HepG2 (cell line): Measurements from ENCODE around the gene SBNO2. TPM values are rescaled to one million over a fixed set of nuclear protein-coding genes. Genes with fewer than 3 reads are reported as not detected.

Source experiments
- ATAC-seq: fragments of 200-7000 bp; cut with Tn5 transposase; 3 replicates; pipeline ENCODE4 v1.9.1; 2020; ENCODE audit warnings: mild to moderate bottlenecking, moderate library complexity
- BruUV-seq: library from RNA; stranded (reverse); fragments of 400-500 nt; replicated peaks from 2 replicates; lab custom pipeline; 2021; lab: Mats Ljungman, UMichigan
- CTCF ChIA-PET: fragments of 300-600 bp; formaldehyde crosslinking; extraction: SDS; loops from one replicate; lab custom pipeline; 2021; ENCODE audit warnings: low total read pairs, inconsistent platforms, low intra/inter-chr PET ratio; lab: Yijun Ruan, JAX
- POLR2A ChIA-PET: fragments of 350-600 bp; sonication (Branson Sonifier 250); formaldehyde crosslinking; loops from one replicate; lab custom pipeline; 2020; ENCODE audit warnings: antibody characterized with exemption, inconsistent platforms; lab: Yijun Ruan, JAX
- DNase-seq: peaks from one replicate; pipeline ENCODE4 v3.0.0-alpha.2; 2015; ENCODE audit warnings: low spot score
- FAIRE-seq: peaks from 3 replicates; lab custom pipeline; 2011; peaks lifted over from hg19 to GRCh38; lab: Jason Lieb, UNC
- H2AFZ ChIP-seq: one replicate; pipeline ENCODE4 v1.6.1; 2011; ENCODE audit warnings: low read length, inconsistent platforms
- H3K27ac ChIP-seq: fragments of 300-600 bp; 3 replicates; pipeline ENCODE4 v1.8.0; 2011; ENCODE audit warnings: mixed run types, mild to moderate bottlenecking, mixed read lengths, low read length, inconsistent platforms; ENCODE audit not compliant: insufficient read depth; ENCODE audit errors: extremely low read length
- H3K27me3 ChIP-seq, 2 experiments: fragments of 200-600 bp in 1 of 2; 2 replicates in 1 of 2; 3 replicates in 1 of 2; pipeline versions ENCODE4 v1.6.0 to v1.8.0; 2011; ENCODE audit warnings: low read length in 2 of 2, mild to moderate bottlenecking in 2 of 2, moderate library complexity in 2 of 2, inconsistent platforms in 1 of 2; ENCODE audit not compliant: insufficient read depth in 2 of 2, control insufficient read depth in 1 of 2
- H3K36me3 ChIP-seq, 2 experiments: fragments of 200-600 bp in 1 of 2; replicated peaks in 1 of 2; 2 replicates in 1 of 2; 3 replicates in 1 of 2; pipeline versions ENCODE4 v1.5.1 to v1.8.0; 2011; ENCODE audit warnings: low read length in 2 of 2, inconsistent platforms in 1 of 2; ENCODE audit not compliant: insufficient read depth in 2 of 2, control insufficient read depth in 1 of 2
- H3K4me1 ChIP-seq: 2 replicates; pipeline ENCODE4 v1.5.1; 2012; ENCODE audit warnings: low read length, inconsistent platforms; ENCODE audit not compliant: insufficient read depth
- H3K4me2 ChIP-seq: 2 replicates; pipeline ENCODE4 v1.6.0; 2011; ENCODE audit warnings: low read depth, low read length, inconsistent platforms
- H3K4me3 ChIP-seq, 3 experiments: fragments of 200-600 bp in 1 of 3; sonication (generic), shearing (Covaris generic) in 1 of 3; replicated peaks in 1 of 3; 2 replicates each; pipeline ENCODE4 v1.5.1; 2011 to 2016; ENCODE audit warnings: low read length in 3 of 3, inconsistent platforms in 2 of 3, low read depth in 2 of 3, mild to moderate bottlenecking in 2 of 3, control low read depth in 1 of 3, mixed read lengths in 1 of 3; ENCODE audit not compliant: insufficient read depth in 1 of 3
- H3K79me2 ChIP-seq: one replicate; pipeline ENCODE4 v1.6.1; 2011; ENCODE audit warnings: low read length, inconsistent platforms; ENCODE audit not compliant: insufficient read depth
- H3K9ac ChIP-seq: 2 replicates; pipeline ENCODE4 v1.6.0; 2011; ENCODE audit warnings: mild to moderate bottlenecking, low read depth, low read length, inconsistent platforms; ENCODE audit not compliant: insufficient read depth
- H3K9me3 ChIP-seq: 2 replicates; pipeline ENCODE4 v1.5.1; 2012; ENCODE audit warnings: mild to moderate bottlenecking, low read length
- H4K20me1 ChIP-seq: 2 replicates; pipeline ENCODE4 v1.6.0; 2011; ENCODE audit warnings: inconsistent platforms, mild to moderate bottlenecking, low read length, moderate library complexity; ENCODE audit not compliant: insufficient read depth
- AGO2 ChIP-seq: fragments of 200-400 bp; formaldehyde crosslinking; optimal IDR thresholded peaks from 2 replicates; pipeline ENCODE3; 2017; ENCODE audit warnings: mild to moderate bottlenecking, low read depth, low read length, moderate library complexity
- ELK4 ChIP-seq: sonication (generic); formaldehyde crosslinking; IDR thresholded peaks from 2 replicates; pipeline ENCODE4 v1.9.0; 2021; ENCODE audit warnings: missing genetic modification reagents, borderline replicate concordance
- TRIM24 ChIP-seq: sonication (generic); formaldehyde crosslinking; IDR thresholded peaks from 2 replicates; pipeline ENCODE4 v1.8.0; 2022; ENCODE audit warnings: mild to moderate bottlenecking, missing genetic modification reagents
- XBP1 ChIP-seq: sonication (generic); formaldehyde crosslinking; IDR thresholded peaks from 2 replicates; pipeline ENCODE4 v1.5.0; 2020; ENCODE audit warnings: missing genetic modification reagents
- ZNF383 ChIP-seq: sonication (generic); formaldehyde crosslinking; IDR thresholded peaks from 2 replicates; pipeline ENCODE4 v1.4.0; 2020; ENCODE audit warnings: missing genetic modification reagents, mild to moderate bottlenecking, borderline replicate concordance
- ZNF432 ChIP-seq: sonication (generic); formaldehyde crosslinking; IDR thresholded peaks from 2 replicates; pipeline ENCODE4 v1.5.0; 2020; ENCODE audit warnings: missing genetic modification reagents, mild to moderate bottlenecking, borderline replicate concordance
- ZNF672 ChIP-seq: sonication (generic); formaldehyde crosslinking; IDR thresholded peaks from 2 replicates; pipeline ENCODE4 v1.8.1; 2022; ENCODE audit warnings: missing genetic modification reagents
- ZNF773 ChIP-seq: sonication (generic); formaldehyde crosslinking; IDR thresholded peaks from 2 replicates; pipeline ENCODE4 v1.4.0; 2020; ENCODE audit warnings: missing genetic modification reagents, borderline replicate concordance
- WGBS: methylation state at CpG from one replicate; pipeline ENCODE4 v1.1.6; 2017; ENCODE audit warnings: low lambda C conversion rate; 5-methylcytosine and 5-hydroxymethylcytosine counted together
- in situ Hi-C: cut with HindIII; loops from 2 replicates; pipeline ENCODE4 v1.10.0; 2017; ENCODE audit warnings: low pct_unique_long_range_greater_than_20kb; ENCODE audit not compliant: extremely low pct_ligation_motif_present
- intact Hi-C: fragments of 100-400 bp; cut with micrococcal nuclease; formaldehyde crosslinking; loops from one replicate; pipeline ENCODE4 v1.10.0; 2022; ENCODE audit not compliant: unreplicated experiment
- polyA plus RNA-seq, 8 experiments: library from polyadenylated mRNA; depleted of rRNA in 3 of 8; stranded (reverse) in 7 of 8; unstranded in 1 of 8; fragments of >200 nt; fragmentation: Illumina TruSeq in 4 of 8; extraction: Trizol in 4 of 8; gene quantifications; 2 replicates each; pipeline versions ENCODE4 v1.2.1 to v1.2.3, GENCODE V29; 2011 to 2016; ENCODE audit warnings: low read depth in 4 of 8, missing spikeins in 1 of 8, mixed read lengths in 1 of 8; ENCODE audit not compliant: insufficient read depth in 1 of 8
- total RNA-seq, 5 experiments: library from RNA; depleted of rRNA; stranded (reverse); fragments of >200 nt; fragmentation: Illumina TruSeq; extraction: Trizol; gene quantifications; 2 replicates each; pipeline ENCODE4 v1.2.3, GENCODE V29; 2016; ENCODE audit warnings: low read depth in 1 of 5

Gene SBNO2
- total and polyA plus RNA-seq, 2 of the 13 experiments (the other 11 are each of a cell fraction or from before 2014, with no cell fraction given), result 8.6 to 10.4 TPM

- Histone ChIP-seq H2AFZ (no peak overlapping the region), H3K9me3 (no peaks in the 10 kb centered on the region), H3K4me2 (no peak overlapping the region), H3K9ac (no peak overlapping the region), H3K27me3 (no peaks in the 10 kb centered on the region; a peak in 1 of 5 replicates), H3K4me3 (no peak overlapping the region), H3K36me3 (peaks cover 11% of the 10 kb centered on the region in 2 experiments; a peak in 4 of 5 replicates), H4K20me1 (no peaks in the 10 kb centered on the region), H3K79me2 (no peaks in the 10 kb centered on the region), H3K4me1 (no peaks in the 10 kb centered on the region), H3K27ac (no peak overlapping the region)
- DNase-seq (no peak), ATAC-seq (no peak), FAIRE-seq (no peak)
- BruUV-seq, result no TSS peak
- intact Hi-C loops (no loop called here), in situ Hi-C loops (no loop called here)
- POLR2A ChIA-PET, result no interaction called here
- CTCF ChIA-PET, result no interaction called here
- WGBS, result 100% methylated on average over 1 of the region's 13 CpGs
- TF ChIP-seq ZNF432 (CRISPR knock-in tag) (no peak), ZNF383 (no peak), XBP1 (no peak), TRIM24 (CRISPR knock-in tag) (no peak), ELK4 (CRISPR knock-in tag) (no peak), ZNF773 (CRISPR knock-in tag) (no peak)
These were observed 27.7 kb downstream of the SBNO2 start for GRCh38 chr19:1146412-1146699.

GRCh38 chr19:1145635-1146411 lies 28.2 kb downstream of the SBNO2 start:
- DNase-seq, result no peak
- H2AFZ ChIP-seq, result no peak overlapping the region
- in situ Hi-C loops, result no loop called here
- no peaks in the 10 kb centered on the region for H3K9me3 ChIP-seq
- no peaks in the 10 kb centered on the region for H3K79me2 ChIP-seq
- WGBS, result 98% methylated on average over 14 of the region's 26 CpGs
- H3K27me3 ChIP-seq, result no peaks in the 10 kb centered on the region; a peak in 1 of 5 replicates
- no peak overlapping the region for H3K4me2 ChIP-seq
- no peak overlapping the region for H3K27ac ChIP-seq
- ATAC-seq, result no peak
- POLR2A ChIA-PET, result no interaction called here
- H3K4me1 ChIP-seq, result no peaks in the 10 kb centered on the region
- BruUV-seq, result no TSS peak
- H3K4me3 ChIP-seq, result no peak overlapping the region
- H3K9ac ChIP-seq, result no peak overlapping the region
- no peaks in the 10 kb centered on the region for H4K20me1 ChIP-seq
- TF ChIP-seq ZNF672 (no peak), AGO2 (peak; percentile 16)
- TF ChIP-seq, all 625 proteins: peak for 1
- CTCF ChIA-PET, result no interaction called here
- peaks cover 11% of the 10 kb centered on the region in 2 experiments; a peak in 4 of 5 replicates for H3K36me3 ChIP-seq
- intact Hi-C loops, result no loop called here
- no peak for FAIRE-seq
